CD4-positive, alpha-beta memory T cell (primary cell): ENCODE results near the gene GPANK1. TPM values are rescaled to one million over a fixed set of nuclear protein-coding genes. Genes with fewer than 3 reads are reported as not detected.

Source experiments
- CTCF ChIA-PET: fragments of 350-600 bp; sonication (Branson Sonifier 250); formaldehyde crosslinking; loops from one replicate; lab custom pipeline; 2021; ENCODE audit warnings: inconsistent platforms; ENCODE audit not compliant: partially characterized antibody; lab: Charles Lee
- POLR2A ChIA-PET: fragments of 350-600 bp; sonication (Branson Sonifier 250); formaldehyde crosslinking; loops from one replicate; lab custom pipeline; 2021; ENCODE audit not compliant: partially characterized antibody; lab: Charles Lee
- DNase-seq, 5 donors: peaks; one replicate each; pipeline versions ENCODE4 v3.0.0 to v3.0.0-alpha.2; 2020 to 2022; ENCODE audit warnings: mixed read lengths in 1 of 5
- H3K27ac ChIP-seq: one replicate; pipeline ENCODE4 v1.7.0; 2013; ENCODE audit warnings: low read depth, low read length
- H3K27me3 ChIP-seq: 2 replicates; pipeline ENCODE4 v1.7.0; 2013; ENCODE audit warnings: mild to moderate bottlenecking, low read length, moderate library complexity; ENCODE audit not compliant: insufficient read depth
- H3K36me3 ChIP-seq: 2 replicates; pipeline ENCODE4 v1.7.0; 2013; ENCODE audit warnings: mild to moderate bottlenecking, low read length, moderate library complexity; ENCODE audit not compliant: insufficient read depth
- H3K4me1 ChIP-seq: 2 replicates; pipeline ENCODE4 v1.7.0; 2013; ENCODE audit warnings: mild to moderate bottlenecking, low read length, moderate library complexity; ENCODE audit not compliant: insufficient read depth
- H3K4me3 ChIP-seq, 2 donors: one replicate each; pipeline ENCODE4 v1.7.0; 2013; ENCODE audit warnings: low read length in 2 of 2, mild to moderate bottlenecking in 1 of 2
- H3K9me3 ChIP-seq, 2 donors: one replicate each; pipeline ENCODE4 v1.7.0; 2013; ENCODE audit warnings: low read length in 2 of 2, control low read depth in 1 of 2; ENCODE audit not compliant: control insufficient read depth in 1 of 2
- H3K27ac Mint-ChIP-seq, 7 donors: one replicate each; pipeline ENCODE4 v1.8.0; 2020 to 2021; ENCODE audit warnings: mixed read lengths in 7 of 7, mild to moderate bottlenecking in 6 of 7, inconsistent platforms in 3 of 7, moderate library complexity in 3 of 7
- H3K27me3 Mint-ChIP-seq, 2 donors: one replicate each; pipeline ENCODE4 v1.8.0; 2020 to 2021; ENCODE audit warnings: mixed read lengths in 2 of 2
- H3K36me3 Mint-ChIP-seq, 2 donors: one replicate each; pipeline ENCODE4 v1.8.0; 2020 to 2021; ENCODE audit warnings: mixed read lengths in 2 of 2, inconsistent platforms in 1 of 2, mild to moderate bottlenecking in 1 of 2
- H3K4me1 Mint-ChIP-seq, 4 donors: one replicate each; pipeline ENCODE4 v1.8.0; 2020 to 2021; ENCODE audit warnings: mixed read lengths in 4 of 4, mild to moderate bottlenecking in 1 of 4
- H3K4me3 Mint-ChIP-seq, 8 donors: one replicate each; pipeline ENCODE4 v1.8.0; 2020 to 2021; ENCODE audit warnings: mixed read lengths in 8 of 8, mild to moderate bottlenecking in 7 of 8, moderate library complexity in 6 of 8, inconsistent platforms in 3 of 8
- H3K9me3 Mint-ChIP-seq, 8 donors: one replicate each; pipeline ENCODE4 v1.8.0; 2020 to 2021; ENCODE audit warnings: mixed read lengths in 8 of 8, mild to moderate bottlenecking in 5 of 8, inconsistent platforms in 3 of 8, moderate library complexity in 1 of 8
- intact Hi-C: fragments of 100-400 bp; cut with micrococcal nuclease; formaldehyde crosslinking; loops from one replicate; pipeline ENCODE4 v1.15.1; 2023
- microRNA-seq: library from miRNA; unstranded; fragments of <30 nt; microRNA quantifications from one replicate; pipeline ENCODE4 v1.2.0, GENCODE V29; 2021; ENCODE audit warnings: borderline replicate concordance, borderline number of aligned reads, borderline microRNAs expressed, mixed read lengths
- polyA plus RNA-seq, 2 donors: library from polyadenylated mRNA; unstranded; fragments of 300-500 nt; fragmentation: Illumina TruSeq; gene quantifications; one replicate each; pipeline ENCODE4 v1.2.3, GENCODE V29; 2021
- total RNA-seq, 2 experiments: library from RNA; stranded (reverse); gene quantifications; one replicate each; pipeline ENCODE4 v1.2.3, GENCODE V29; 2021

Gene GPANK1
- total and polyA plus RNA-seq, 4 experiments from 2014 or later = 16.7 to 25.5 (median 22.3) TPM

DNA sequence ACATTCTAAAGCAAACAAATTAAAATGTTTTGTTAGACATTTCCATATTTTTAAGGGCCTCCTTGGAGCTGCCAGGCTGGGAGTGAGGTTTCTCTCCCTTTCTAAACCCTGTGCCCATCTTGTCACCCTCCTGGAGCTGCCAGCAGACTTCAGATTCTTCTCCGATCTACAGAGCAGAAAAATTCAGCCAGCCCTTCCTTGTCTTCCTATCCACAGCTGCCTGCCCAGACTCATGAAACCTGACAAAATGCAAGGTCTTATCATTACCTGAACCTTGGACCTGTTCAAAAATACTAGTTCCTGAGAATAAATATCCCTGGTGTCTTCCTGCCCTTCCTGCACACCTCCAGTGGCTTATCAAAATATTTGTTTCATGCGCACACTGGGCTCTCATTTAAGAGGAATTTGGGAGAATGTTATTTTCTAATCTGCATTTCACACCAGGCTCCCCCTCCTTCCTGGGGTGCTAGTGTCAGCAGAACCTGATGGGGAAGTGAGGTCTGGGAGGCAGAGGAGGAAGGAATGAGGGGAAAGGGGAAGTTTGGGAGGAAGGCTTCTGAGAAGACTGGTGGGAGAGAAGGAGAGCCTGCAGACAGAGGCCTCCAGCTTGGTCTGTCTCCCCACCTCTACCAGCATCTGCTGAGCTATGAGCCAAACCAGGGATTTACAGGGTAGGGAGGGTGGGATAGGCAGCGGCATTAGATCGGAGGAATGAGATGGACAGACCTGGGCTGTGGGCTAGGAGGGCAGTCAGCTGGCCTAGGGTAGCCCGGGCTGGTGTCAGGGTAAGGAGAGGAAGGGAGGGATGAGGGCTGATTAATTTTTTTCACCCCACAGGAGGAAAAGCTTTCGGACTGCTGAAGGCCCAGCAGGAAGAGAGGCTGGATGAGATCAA is 49.9 kb downstream of the GPANK1 start, which contains the start of gene AIF1:
Gene AIF1 (plus strand): TSS at position 551 of the 895 bp plus-strand sequence. CDS start 96 bp downstream, at position 647.
- H3K36me3 ChIP-seq = no peaks in the 10 kb centered on the region
- H3K27me3 Mint-ChIP-seq = no peaks in the 10 kb centered on the region
- H3K27ac ChIP-seq = no peak within 1 kb of the TSS
- peaks cover 7 to 31% (median 22%) of the 10 kb centered on the region in 4 donors for H3K4me1 Mint-ChIP-seq
- H3K4me1 ChIP-seq = peaks cover 20% of the 10 kb centered on the region
- intact Hi-C loops = no loop called here
- no peaks in the 10 kb centered on the region for H3K9me3 Mint-ChIP-seq
- no peaks in the 10 kb centered on the region for H3K9me3 ChIP-seq
- H3K27ac Mint-ChIP-seq = peak within 1 kb of the TSS; percentile 29 to 88 (median 57)
- ChIA-PET CTCF (interaction anchor here (3.5 kb wide), 1 partner anchor 16 kb away, joined by 18 read pairs; no protein-coding TSS in a partner anchor), POLR2A (interaction anchor here (0.6 to 1.0 kb wide), 2 partner anchors 32 kb away, joined by 3 read pairs; partner anchors contain the start of gene LTB)
- H3K4me3 Mint-ChIP-seq = peak within 1 kb of the TSS in 7 of 8 donors; percentile 26 to 71 (median 35)
- H3K27me3 ChIP-seq = no peaks in the 10 kb centered on the region
- DNase-seq = no peak
- peaks cover 0 to under 1% of the 10 kb centered on the region in 2 donors for H3K36me3 Mint-ChIP-seq
- no peak within 1 kb of the TSS for H3K4me3 ChIP-seq

GRCh38 chr6:31614075-31614619 is 50.6 kb downstream of the GPANK1 start:
- Mint-ChIP-seq H3K36me3 (no peaks in the 10 kb centered on the region), H3K27me3 (no peaks in the 10 kb centered on the region), H3K27ac (no peak overlapping the region), H3K9me3 (no peaks in the 10 kb centered on the region), H3K4me3 (no peak overlapping the region), H3K4me1 (peaks cover 3 to 25% (median 18%) of the 10 kb centered on the region in 4 donors)
- DNase-seq = no peak
- Histone ChIP-seq H3K27me3 (no peaks in the 10 kb centered on the region), H3K4me1 (peaks cover 16% of the 10 kb centered on the region), H3K9me3 (no peaks in the 10 kb centered on the region), H3K4me3 (no peak overlapping the region), H3K27ac (no peak overlapping the region), H3K36me3 (no peaks in the 10 kb centered on the region)
- ChIA-PET POLR2A (interaction anchor here (0.6 kb wide), 1 partner anchor 31 kb away, joined by 3 read pairs; no protein-coding TSS in a partner anchor), CTCF (interaction anchor here (0.7 kb wide), 1 partner anchor 31 kb away, joined by 4 read pairs; no protein-coding TSS in a partner anchor)
- intact Hi-C loops = no loop called here

Small RNA genes lying within 50 kb of the gene (microRNA-seq; reads per million reads assigned to microRNA genes)
- gene MIR4646 = not detected
- gene MIR6832 = not detected

Other genes starting within 250 kb of the GPANK1 start
Only the 30 nearest of the 37 such genes appear.
- not detected for gene MCCD1, start 136.0 kb downstream of the GPANK1 start, total RNA-seq
- not detected for gene MCCD1, start 136.0 kb downstream of the GPANK1 start, polyA plus RNA-seq
- gene DDX39B, start 123.0 kb downstream of the GPANK1 start, total RNA-seq = 100 to 1,000 TPM; 729 to 737 TPM
- gene DDX39B, start 123.0 kb downstream of the GPANK1 start, polyA plus RNA-seq = 10 to 100 TPM; 65.6 to 94.3 TPM
- 1 to 10 TPM; 6.0 to 7.2 TPM for gene ATP6V1G2, start 118.4 kb downstream of the GPANK1 start, total RNA-seq
- under 1 TPM; 0.84 to 1.00 TPM for gene ATP6V1G2, start 118.4 kb downstream of the GPANK1 start, polyA plus RNA-seq
- gene NFKBIL1, start 117.4 kb downstream of the GPANK1 start, total RNA-seq = 10 to 100 TPM in 1 of 2 experiments, 1 to 10 TPM in 1; 9.8 to 13.3 TPM
- gene NFKBIL1, start 117.4 kb downstream of the GPANK1 start, polyA plus RNA-seq = 1 to 10 TPM; 5.7 to 7.4 TPM
- 10 to 100 TPM; 17.3 to 17.5 TPM for gene LTA, start 92.7 kb downstream of the GPANK1 start, total RNA-seq
- gene LTA, start 92.7 kb downstream of the GPANK1 start, polyA plus RNA-seq = 10 to 100 TPM; 27.7 to 31.1 TPM
- 10 to 100 TPM; 25.0 to 28.2 TPM for gene TNF, start 89.4 kb downstream of the GPANK1 start, total RNA-seq
- 10 to 100 TPM in 1 of 2 donors, 1 to 10 TPM in 1; 3.9 to 10.1 TPM for gene TNF, start 89.4 kb downstream of the GPANK1 start, polyA plus RNA-seq
- gene LTB, start 82.6 kb downstream of the GPANK1 start, total RNA-seq = 100 to 1,000 TPM; 802 to 835 TPM
- 1,000 to 10,000 TPM; 2,431 to 3,276 TPM for gene LTB, start 82.6 kb downstream of the GPANK1 start, polyA plus RNA-seq
- gene LST1, start 78.7 kb downstream of the GPANK1 start, total RNA-seq = 10 to 100 TPM; 13.6 to 20.3 TPM
- gene LST1, start 78.7 kb downstream of the GPANK1 start, polyA plus RNA-seq = 10 to 100 TPM; 30.4 to 34.8 TPM
- gene NCR3, start 72.0 kb downstream of the GPANK1 start, total RNA-seq = 1 to 10 TPM; 3.0 to 4.6 TPM
- gene NCR3, start 72.0 kb downstream of the GPANK1 start, polyA plus RNA-seq = 10 to 100 TPM; 28.4 to 28.7 TPM
- gene AIF1, start 49.8 kb downstream of the GPANK1 start, total RNA-seq = 1 to 10 TPM; 5.2 to 7.4 TPM
- gene AIF1, start 49.8 kb downstream of the GPANK1 start, polyA plus RNA-seq = 10 to 100 TPM; 10.8 to 11.0 TPM
- 100 to 1,000 TPM; 214 to 218 TPM for gene PRRC2A, start 44.3 kb downstream of the GPANK1 start, total RNA-seq
- gene PRRC2A, start 44.3 kb downstream of the GPANK1 start, polyA plus RNA-seq = 10 to 100 TPM in 1 of 2 donors, under 1 TPM in 1; 0.09 to 12.1 TPM
- gene BAG6, start 12.3 kb downstream of the GPANK1 start, total RNA-seq = 100 to 1,000 TPM; 296 to 325 TPM
- gene BAG6, start 12.3 kb downstream of the GPANK1 start, polyA plus RNA-seq = 10 to 100 TPM; 12.0 to 23.1 TPM
- 1 to 10 TPM; 1.3 to 1.5 TPM for gene APOM, start 9.1 kb downstream of the GPANK1 start, total RNA-seq
- gene APOM, start 9.1 kb downstream of the GPANK1 start, polyA plus RNA-seq = 1 to 10 TPM; 4.9 to 5.2 TPM
- gene C6orf47, start 4.2 kb downstream of the GPANK1 start, total RNA-seq = 10 to 100 TPM; 37.5 to 39.9 TPM
- gene C6orf47, start 4.2 kb downstream of the GPANK1 start, polyA plus RNA-seq = 10 to 100 TPM; 15.8 to 29.7 TPM
- gene CSNK2B, start 1.1 kb upstream of the GPANK1 start, total RNA-seq = 100 to 1,000 TPM; 141 to 148 TPM
- gene CSNK2B, start 1.1 kb upstream of the GPANK1 start, polyA plus RNA-seq = 100 to 1,000 TPM; 183 to 232 TPM
- gene LY6G5B, start 5.0 kb upstream of the GPANK1 start, total RNA-seq = 10 to 100 TPM; 39.3 to 39.8 TPM
- gene LY6G5B, start 5.0 kb upstream of the GPANK1 start, polyA plus RNA-seq = under 1 TPM in 1 of 2 donors, not detected in 1; 0.98 TPM
- 1 to 10 TPM; 4.4 to 4.5 TPM for gene LY6G5C, start 16.1 kb upstream of the GPANK1 start, total RNA-seq
- 10 to 100 TPM in 1 of 2 donors, 1 to 10 TPM in 1; 8.9 to 11.8 TPM for gene LY6G5C, start 16.1 kb upstream of the GPANK1 start, polyA plus RNA-seq
- 10 to 100 TPM; 66.0 to 69.2 TPM for gene ABHD16A, start 38.3 kb upstream of the GPANK1 start, total RNA-seq
- gene ABHD16A, start 38.3 kb upstream of the GPANK1 start, polyA plus RNA-seq = 10 to 100 TPM; 35.9 to 46.8 TPM
- gene LY6G6F, start 41.9 kb upstream of the GPANK1 start, total RNA-seq = not detected
- not detected for gene LY6G6F, start 41.9 kb upstream of the GPANK1 start, polyA plus RNA-seq
- gene LY6G6D, start 50.4 kb upstream of the GPANK1 start, total RNA-seq = not detected
- not detected for gene LY6G6D, start 50.4 kb upstream of the GPANK1 start, polyA plus RNA-seq
- not detected for gene LY6G6C, start 56.7 kb upstream of the GPANK1 start, total RNA-seq
- not detected for gene LY6G6C, start 56.7 kb upstream of the GPANK1 start, polyA plus RNA-seq
- gene MPIG6B, start 58.4 kb upstream of the GPANK1 start, total RNA-seq = not detected
- gene MPIG6B, start 58.4 kb upstream of the GPANK1 start, polyA plus RNA-seq = not detected
- 1 to 10 TPM; 5.4 to 7.4 TPM for gene DDAH2, start 64.3 kb upstream of the GPANK1 start, total RNA-seq
- 10 to 100 TPM; 16.4 to 19.8 TPM for gene DDAH2, start 64.3 kb upstream of the GPANK1 start, polyA plus RNA-seq
- 10 to 100 TPM; 91.0 to 98.3 TPM for gene CLIC1, start 71.5 kb upstream of the GPANK1 start, total RNA-seq
- gene CLIC1, start 71.5 kb upstream of the GPANK1 start, polyA plus RNA-seq = 100 to 1,000 TPM; 462 to 601 TPM
- 10 to 100 TPM; 11.4 to 12.1 TPM for gene MSH5, start 75.0 kb upstream of the GPANK1 start, total RNA-seq
- gene MSH5, start 75.0 kb upstream of the GPANK1 start, polyA plus RNA-seq = 1 to 10 TPM in 1 of 2 donors, under 1 TPM in 1; 0.95 to 3.2 TPM
- gene SAPCD1, start 97.7 kb upstream of the GPANK1 start, total RNA-seq = 1 to 10 TPM; 2.7 to 3.7 TPM
- under 1 TPM in 1 of 2 donors, not detected in 1; 0.89 TPM for gene SAPCD1, start 97.7 kb upstream of the GPANK1 start, polyA plus RNA-seq
- gene VWA7, start 112.3 kb upstream of the GPANK1 start, total RNA-seq = 1 to 10 TPM; 1.0 to 1.7 TPM
- 1 to 10 TPM in 1 of 2 donors, under 1 TPM in 1; 1.00 to 2.5 TPM for gene VWA7, start 112.3 kb upstream of the GPANK1 start, polyA plus RNA-seq
- 10 to 100 TPM; 39.6 to 46.8 TPM for gene VARS1, start 130.8 kb upstream of the GPANK1 start, total RNA-seq
- gene VARS1, start 130.8 kb upstream of the GPANK1 start, polyA plus RNA-seq = 10 to 100 TPM; 43.4 to 45.9 TPM
- gene LSM2, start 142.0 kb upstream of the GPANK1 start, total RNA-seq = 10 to 100 TPM; 30.0 to 34.6 TPM
- 10 to 100 TPM; 67.4 to 80.4 TPM for gene LSM2, start 142.0 kb upstream of the GPANK1 start, polyA plus RNA-seq
- gene HSPA1L, start 150.3 kb upstream of the GPANK1 start, total RNA-seq = 1 to 10 TPM; 8.2 to 8.3 TPM
- gene HSPA1L, start 150.3 kb upstream of the GPANK1 start, polyA plus RNA-seq = 1 to 10 TPM; 1.1 to 4.4 TPM